WTC11 (cell line): ENCODE data around the gene IRX2. TPM values are rescaled to one million over a fixed set of nuclear protein-coding genes. Genes with fewer than 3 reads are reported as not detected.

Source experiments
- ATAC-seq: fragments of 200-7000 bp; cut with Tn5 transposase; 2 replicates; pipeline ENCODE4 v1.10.0; 2021; ENCODE audit warnings: mild to moderate bottlenecking, moderate library complexity
- CTCF ChIA-PET: fragments of 300-600 bp; sonication (Branson Sonifier 250); formaldehyde crosslinking; loops from one replicate; lab custom pipeline; 2021; ENCODE audit warnings: antibody characterized with exemption; lab: Charles Lee
- POLR2A ChIA-PET: fragments of 350-600 bp; sonication (Branson Sonifier 250); formaldehyde crosslinking; loops from one replicate; lab custom pipeline; 2021; ENCODE audit warnings: antibody characterized with exemption; lab: Charles Lee
- DNase-seq: peaks from one replicate; pipeline ENCODE4 v3.0.0; 2021; ENCODE audit warnings: low spot score
- H3K27ac Mint-ChIP-seq: 2 replicates; pipeline ENCODE4 v1.8.0; 2021; ENCODE audit warnings: mixed read lengths
- H3K27me3 Mint-ChIP-seq: 2 replicates; pipeline ENCODE4 v1.8.0; 2021; ENCODE audit warnings: low read depth, mild to moderate bottlenecking, moderate library complexity, mixed read lengths
- H3K36me3 Mint-ChIP-seq: 2 replicates; pipeline ENCODE4 v1.8.0; 2021; ENCODE audit warnings: mixed read lengths
- H3K4me1 Mint-ChIP-seq: 2 replicates; pipeline ENCODE4 v1.8.0; 2022; ENCODE audit warnings: mixed read lengths
- H3K4me3 Mint-ChIP-seq: 2 replicates; pipeline ENCODE4 v1.8.0; 2021; ENCODE audit warnings: mild to moderate bottlenecking, moderate library complexity, mixed read lengths
- H3K9me3 Mint-ChIP-seq: 2 replicates; pipeline ENCODE4 v1.8.0; 2021; ENCODE audit warnings: mixed read lengths
- CREM ChIP-seq: sonication (generic); formaldehyde crosslinking; IDR thresholded peaks from 2 replicates; pipeline ENCODE4 v1.8.1; 2022; ENCODE audit warnings: mild to moderate bottlenecking, missing genetic modification reagents, moderate library complexity
- TCF7 ChIP-seq: sonication (generic); formaldehyde crosslinking; IDR thresholded peaks from 2 replicates; pipeline ENCODE4 v1.8.0; 2022; ENCODE audit warnings: mild to moderate bottlenecking, low read depth, missing genetic modification reagents, moderate library complexity
- ZNF416 ChIP-seq: fragments of 250-450 bp; sonication (Bioruptor Pico); IDR thresholded peaks from 2 replicates; pipeline ENCODE4 v1.9.0; 2021; ENCODE audit warnings: mild to moderate bottlenecking, inconsistent platforms
- total RNA-seq: library from RNA; stranded (reverse); gene quantifications from 3 replicates; pipeline ENCODE4 v1.2.3, GENCODE V29; 2021
- TF ChIP-seq, protein P1 (sequence below): sonication (generic); formaldehyde crosslinking; IDR thresholded peaks from 2 replicates; pipeline ENCODE4 v1.8.1; 2022; ENCODE audit warnings: mild to moderate bottlenecking, moderate library complexity, missing genetic modification reagents
- TF ChIP-seq, protein P2 (sequence below): fragments of 250-450 bp; sonication (Bioruptor Pico); IDR thresholded peaks from 2 replicates; pipeline ENCODE4 v1.9.0; 2021; ENCODE audit warnings: mild to moderate bottlenecking
- TF ChIP-seq, protein P3 (sequence below): sonication (generic); formaldehyde crosslinking; IDR thresholded peaks from 2 replicates; pipeline ENCODE4 v1.8.1; 2023; ENCODE audit warnings: mild to moderate bottlenecking, moderate library complexity, missing genetic modification reagents
- TF ChIP-seq, protein P4 (sequence below): sonication (generic); formaldehyde crosslinking; IDR thresholded peaks from 2 replicates; pipeline ENCODE4 v1.8.0; 2023; ENCODE audit warnings: missing genetic modification reagents, mild to moderate bottlenecking, borderline replicate concordance
- TF ChIP-seq, protein P5 (sequence below): sonication (generic); formaldehyde crosslinking; IDR thresholded peaks from 2 replicates; pipeline ENCODE4 v1.8.0; 2022; ENCODE audit warnings: mild to moderate bottlenecking, missing genetic modification reagents
- TF ChIP-seq, protein P6 (sequence below): sonication (generic); formaldehyde crosslinking; IDR thresholded peaks from 2 replicates; pipeline ENCODE4 v1.8.1; 2022; ENCODE audit warnings: missing genetic modification reagents, borderline replicate concordance

The IRX2 gene
- total RNA-seq, 1 experiment from 2014 or later = 63.2 TPM

DNA sequence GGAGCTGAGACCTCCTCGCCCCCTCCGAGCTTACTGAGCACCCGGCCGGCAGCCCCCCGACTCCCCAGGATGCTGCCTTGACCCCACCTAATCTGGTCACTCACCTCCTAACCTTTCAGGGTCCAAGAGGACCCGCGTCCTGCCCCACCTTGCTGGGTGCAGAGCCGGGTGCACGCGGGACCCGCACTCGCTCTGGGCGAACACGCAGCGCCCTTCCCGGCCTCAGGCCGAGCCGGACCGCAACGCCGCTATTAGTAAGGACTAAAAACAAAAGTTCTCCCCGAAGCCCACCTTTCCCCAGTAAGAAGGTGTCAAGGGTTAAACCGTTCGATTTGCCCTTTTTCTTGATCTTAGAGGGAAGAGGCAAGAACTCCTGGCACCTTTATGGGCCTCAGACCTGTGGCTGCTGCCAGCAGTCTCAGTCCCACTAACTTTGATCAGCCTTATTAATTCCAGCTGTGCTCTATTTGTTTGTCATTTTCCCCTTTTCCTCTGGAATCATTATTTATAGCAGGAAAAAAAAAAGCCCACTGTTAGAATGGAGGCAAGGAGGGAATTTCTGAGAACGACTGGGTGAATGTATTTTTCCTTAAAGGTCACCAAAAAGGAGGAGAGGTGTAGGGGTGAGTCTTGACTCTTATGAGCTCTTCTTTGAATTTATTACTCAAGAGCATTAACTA, 10.5 kb downstream of the IRX2 start:
- Mint-ChIP-seq H3K4me3 (peak overlapping the region; percentile 36), H3K27me3 (peaks cover 97% of the 10 kb centered on the region)

DNA sequence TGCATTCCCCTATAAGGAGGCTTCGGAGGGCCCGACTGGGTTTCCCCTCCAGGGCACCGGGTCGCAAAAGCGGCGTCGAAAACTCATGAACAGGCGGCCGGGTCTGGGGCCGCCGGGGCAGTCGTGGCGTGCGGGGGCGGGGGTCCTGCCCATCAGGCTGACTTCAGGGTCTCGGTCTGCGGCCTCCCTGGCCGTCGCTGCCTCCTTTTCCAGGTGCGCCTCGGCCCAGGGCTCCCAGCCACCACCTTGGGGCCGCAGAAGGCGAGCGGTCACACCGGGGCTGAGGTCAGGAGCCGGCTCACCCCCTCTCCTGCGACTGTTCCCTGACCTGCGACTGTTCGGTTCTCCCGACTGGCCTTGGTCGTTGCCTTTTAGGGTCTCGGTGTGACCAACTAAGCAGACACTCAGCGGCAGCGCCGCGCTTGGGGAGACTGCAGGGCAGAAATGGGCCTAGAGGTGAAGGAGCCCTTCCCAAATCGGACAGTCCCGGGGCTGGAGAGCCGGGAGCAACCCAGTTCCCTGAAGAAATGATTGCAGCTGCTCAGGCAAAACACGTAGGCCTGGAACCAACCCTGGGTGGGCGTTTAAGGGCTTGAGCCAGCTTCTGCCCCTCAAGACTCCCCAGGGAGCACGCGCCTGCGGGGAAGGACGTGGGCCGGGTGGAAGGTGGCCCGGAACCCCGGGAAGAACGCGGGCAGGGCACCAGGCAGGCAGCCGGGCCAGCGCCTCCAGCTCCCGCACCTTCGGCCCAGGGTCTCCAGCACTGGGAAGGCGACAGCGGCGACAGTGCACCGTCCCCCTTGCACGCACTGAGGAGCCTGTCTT, 11.2 kb downstream of the IRX2 start:
- H3K27ac Mint-ChIP-seq = no peak overlapping the region
- H3K36me3 Mint-ChIP-seq = peaks cover 7% of the 10 kb centered on the region; the same call in 1 of the 2 replicates
- H3K4me3 Mint-ChIP-seq = peak overlapping the region; percentile 47
- no peaks in the 10 kb centered on the region for H3K9me3 Mint-ChIP-seq
- H3K4me1 Mint-ChIP-seq = peaks cover 57% of the 10 kb centered on the region
- POLR2A ChIA-PET = interaction anchor here (2.2 kb wide), 1 partner anchor 11 kb away, joined by 18 read pairs; the partner anchor contains the start of gene IRX2
- DNase-seq = peak; percentile 52
- H3K27me3 Mint-ChIP-seq = peaks cover 93% of the 10 kb centered on the region
- TF ChIP-seq, protein P1, sequence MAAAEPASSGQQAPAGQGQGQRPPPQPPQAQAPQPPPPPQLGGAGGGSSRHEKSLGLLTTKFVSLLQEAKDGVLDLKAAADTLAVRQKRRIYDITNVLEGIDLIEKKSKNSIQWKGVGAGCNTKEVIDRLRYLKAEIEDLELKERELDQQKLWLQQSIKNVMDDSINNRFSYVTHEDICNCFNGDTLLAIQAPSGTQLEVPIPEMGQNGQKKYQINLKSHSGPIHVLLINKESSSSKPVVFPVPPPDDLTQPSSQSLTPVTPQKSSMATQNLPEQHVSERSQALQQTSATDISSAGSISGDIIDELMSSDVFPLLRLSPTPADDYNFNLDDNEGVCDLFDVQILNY (CRISPR knock-in tag) = peak; percentile 28; the same call in 1 of the 2 replicates
- no peak for TF ChIP-seq TCF7
- ATAC-seq = peak; percentile 18
- CTCF ChIA-PET = interaction anchor here (1.1 kb wide), 1 partner anchor 14 kb away, joined by 3 read pairs; no protein-coding TSS in a partner anchor

More for the DNA sequence above, 10.5 kb downstream of the IRX2 start:
- no peaks in the 10 kb centered on the region for H3K9me3 Mint-ChIP-seq
- DNase-seq (no peak), ATAC-seq (peak; percentile 1; the same call in 1 of the 2 replicates)
- ChIA-PET CTCF (no interaction called here), POLR2A (interaction anchor here (2.2 kb wide), 1 partner anchor 10 kb away, joined by 18 read pairs; the partner anchor contains the start of gene IRX2)
- TF ChIP-seq ZNF416 (CRISPR knock-in tag) = 0 out of 2 replicates have a peak, but pooled peaks have one; percentile 15
- TF ChIP-seq, protein P2, sequence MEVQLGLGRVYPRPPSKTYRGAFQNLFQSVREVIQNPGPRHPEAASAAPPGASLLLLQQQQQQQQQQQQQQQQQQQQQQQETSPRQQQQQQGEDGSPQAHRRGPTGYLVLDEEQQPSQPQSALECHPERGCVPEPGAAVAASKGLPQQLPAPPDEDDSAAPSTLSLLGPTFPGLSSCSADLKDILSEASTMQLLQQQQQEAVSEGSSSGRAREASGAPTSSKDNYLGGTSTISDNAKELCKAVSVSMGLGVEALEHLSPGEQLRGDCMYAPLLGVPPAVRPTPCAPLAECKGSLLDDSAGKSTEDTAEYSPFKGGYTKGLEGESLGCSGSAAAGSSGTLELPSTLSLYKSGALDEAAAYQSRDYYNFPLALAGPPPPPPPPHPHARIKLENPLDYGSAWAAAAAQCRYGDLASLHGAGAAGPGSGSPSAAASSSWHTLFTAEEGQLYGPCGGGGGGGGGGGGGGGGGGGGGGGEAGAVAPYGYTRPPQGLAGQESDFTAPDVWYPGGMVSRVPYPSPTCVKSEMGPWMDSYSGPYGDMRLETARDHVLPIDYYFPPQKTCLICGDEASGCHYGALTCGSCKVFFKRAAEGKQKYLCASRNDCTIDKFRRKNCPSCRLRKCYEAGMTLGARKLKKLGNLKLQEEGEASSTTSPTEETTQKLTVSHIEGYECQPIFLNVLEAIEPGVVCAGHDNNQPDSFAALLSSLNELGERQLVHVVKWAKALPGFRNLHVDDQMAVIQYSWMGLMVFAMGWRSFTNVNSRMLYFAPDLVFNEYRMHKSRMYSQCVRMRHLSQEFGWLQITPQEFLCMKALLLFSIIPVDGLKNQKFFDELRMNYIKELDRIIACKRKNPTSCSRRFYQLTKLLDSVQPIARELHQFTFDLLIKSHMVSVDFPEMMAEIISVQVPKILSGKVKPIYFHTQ (CRISPR knock-in tag) = no peak
- peaks cover 64% of the 10 kb centered on the region for H3K4me1 Mint-ChIP-seq
- H3K36me3 Mint-ChIP-seq = peaks cover 13% of the 10 kb centered on the region
- H3K27ac Mint-ChIP-seq = no peak overlapping the region

DNA sequence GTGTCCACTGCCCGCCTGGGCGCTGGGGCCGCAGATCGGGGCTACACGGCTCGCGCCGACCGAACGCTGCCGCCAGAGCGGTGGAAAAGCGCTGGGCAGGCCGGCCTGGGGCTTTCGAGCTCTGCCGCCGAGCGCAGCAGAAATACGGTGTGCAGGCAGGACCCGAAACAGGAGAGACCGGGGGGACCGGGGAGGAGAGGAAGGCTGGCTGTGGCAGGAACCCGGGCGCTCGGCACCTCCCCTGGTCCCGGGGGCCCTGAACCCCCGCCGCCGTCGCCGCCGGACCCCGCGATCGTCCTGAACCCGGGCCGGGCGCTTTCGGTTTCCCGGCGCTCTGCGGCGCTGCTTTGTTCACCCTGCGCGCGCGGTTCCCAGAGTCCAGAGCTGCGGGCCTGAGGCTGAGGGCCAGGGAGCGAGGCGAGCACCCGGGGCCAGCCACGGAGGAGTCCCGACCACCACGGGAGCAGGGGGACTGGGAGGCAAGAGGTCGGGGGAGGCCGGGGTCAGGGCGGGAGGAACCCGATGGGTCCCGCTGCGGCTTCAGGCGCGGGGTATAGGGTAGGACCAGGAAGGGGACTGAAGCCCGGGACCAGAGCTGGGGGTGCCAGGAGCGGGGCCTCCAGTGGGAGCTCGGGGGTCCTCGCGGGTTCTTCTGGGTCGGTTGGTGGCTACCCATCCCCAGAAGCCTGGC, 12.0 kb downstream of the IRX2 start:
- no peaks in the 10 kb centered on the region for H3K9me3 Mint-ChIP-seq
- H3K36me3 Mint-ChIP-seq = peaks cover 4% of the 10 kb centered on the region; the same call in 1 of the 2 replicates
- peaks cover 49% of the 10 kb centered on the region for H3K4me1 Mint-ChIP-seq
- H3K27ac Mint-ChIP-seq = no peak overlapping the region
- peak overlapping the region; percentile 55 for H3K4me3 Mint-ChIP-seq
- DNase-seq = peak; percentile 38
- ATAC-seq = peak; percentile 12
- peaks cover 91% of the 10 kb centered on the region for H3K27me3 Mint-ChIP-seq
- ChIA-PET POLR2A (interaction anchor here (2.2 kb wide), 1 partner anchor 11 kb away, joined by 18 read pairs; the partner anchor contains the start of gene IRX2), CTCF (interaction anchor here (0.7 to 1.2 kb wide), 4 partner anchors 10 to 1450 kb away, joined by 3 to 4 read pairs (median 3); no protein-coding TSS in a partner anchor)
- TF ChIP-seq, protein P3, sequence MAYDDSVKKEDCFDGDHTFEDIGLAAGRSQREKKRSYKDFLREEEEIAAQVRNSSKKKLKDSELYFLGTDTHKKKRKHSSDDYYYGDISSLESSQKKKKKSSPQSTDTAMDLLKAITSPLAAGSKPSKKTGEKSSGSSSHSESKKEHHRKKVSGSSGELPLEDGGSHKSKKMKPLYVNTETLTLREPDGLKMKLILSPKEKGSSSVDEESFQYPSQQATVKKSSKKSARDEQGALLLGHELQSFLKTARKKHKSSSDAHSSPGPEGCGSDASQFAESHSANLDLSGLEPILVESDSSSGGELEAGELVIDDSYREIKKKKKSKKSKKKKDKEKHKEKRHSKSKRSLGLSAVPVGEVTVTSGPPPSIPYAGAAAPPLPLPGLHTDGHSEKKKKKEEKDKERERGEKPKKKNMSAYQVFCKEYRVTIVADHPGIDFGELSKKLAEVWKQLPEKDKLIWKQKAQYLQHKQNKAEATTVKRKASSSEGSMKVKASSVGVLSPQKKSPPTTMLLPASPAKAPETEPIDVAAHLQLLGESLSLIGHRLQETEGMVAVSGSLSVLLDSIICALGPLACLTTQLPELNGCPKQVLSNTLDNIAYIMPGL = 0 out of 2 replicates have a peak, but pooled peaks have one; percentile 28
- TF ChIP-seq, protein P4, sequence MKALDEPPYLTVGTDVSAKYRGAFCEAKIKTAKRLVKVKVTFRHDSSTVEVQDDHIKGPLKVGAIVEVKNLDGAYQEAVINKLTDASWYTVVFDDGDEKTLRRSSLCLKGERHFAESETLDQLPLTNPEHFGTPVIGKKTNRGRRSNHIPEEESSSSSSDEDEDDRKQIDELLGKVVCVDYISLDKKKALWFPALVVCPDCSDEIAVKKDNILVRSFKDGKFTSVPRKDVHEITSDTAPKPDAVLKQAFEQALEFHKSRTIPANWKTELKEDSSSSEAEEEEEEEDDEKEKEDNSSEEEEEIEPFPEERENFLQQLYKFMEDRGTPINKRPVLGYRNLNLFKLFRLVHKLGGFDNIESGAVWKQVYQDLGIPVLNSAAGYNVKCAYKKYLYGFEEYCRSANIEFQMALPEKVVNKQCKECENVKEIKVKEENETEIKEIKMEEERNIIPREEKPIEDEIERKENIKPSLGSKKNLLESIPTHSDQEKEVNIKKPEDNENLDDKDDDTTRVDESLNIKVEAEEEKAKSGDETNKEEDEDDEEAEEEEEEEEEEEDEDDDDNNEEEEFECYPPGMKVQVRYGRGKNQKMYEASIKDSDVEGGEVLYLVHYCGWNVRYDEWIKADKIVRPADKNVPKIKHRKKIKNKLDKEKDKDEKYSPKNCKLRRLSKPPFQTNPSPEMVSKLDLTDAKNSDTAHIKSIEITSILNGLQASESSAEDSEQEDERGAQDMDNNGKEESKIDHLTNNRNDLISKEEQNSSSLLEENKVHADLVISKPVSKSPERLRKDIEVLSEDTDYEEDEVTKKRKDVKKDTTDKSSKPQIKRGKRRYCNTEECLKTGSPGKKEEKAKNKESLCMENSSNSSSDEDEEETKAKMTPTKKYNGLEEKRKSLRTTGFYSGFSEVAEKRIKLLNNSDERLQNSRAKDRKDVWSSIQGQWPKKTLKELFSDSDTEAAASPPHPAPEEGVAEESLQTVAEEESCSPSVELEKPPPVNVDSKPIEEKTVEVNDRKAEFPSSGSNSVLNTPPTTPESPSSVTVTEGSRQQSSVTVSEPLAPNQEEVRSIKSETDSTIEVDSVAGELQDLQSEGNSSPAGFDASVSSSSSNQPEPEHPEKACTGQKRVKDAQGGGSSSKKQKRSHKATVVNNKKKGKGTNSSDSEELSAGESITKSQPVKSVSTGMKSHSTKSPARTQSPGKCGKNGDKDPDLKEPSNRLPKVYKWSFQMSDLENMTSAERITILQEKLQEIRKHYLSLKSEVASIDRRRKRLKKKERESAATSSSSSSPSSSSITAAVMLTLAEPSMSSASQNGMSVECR (CRISPR knock-in tag) = 0 out of 2 replicates have a peak, but pooled peaks have one; percentile 18
- TF ChIP-seq, protein P5, sequence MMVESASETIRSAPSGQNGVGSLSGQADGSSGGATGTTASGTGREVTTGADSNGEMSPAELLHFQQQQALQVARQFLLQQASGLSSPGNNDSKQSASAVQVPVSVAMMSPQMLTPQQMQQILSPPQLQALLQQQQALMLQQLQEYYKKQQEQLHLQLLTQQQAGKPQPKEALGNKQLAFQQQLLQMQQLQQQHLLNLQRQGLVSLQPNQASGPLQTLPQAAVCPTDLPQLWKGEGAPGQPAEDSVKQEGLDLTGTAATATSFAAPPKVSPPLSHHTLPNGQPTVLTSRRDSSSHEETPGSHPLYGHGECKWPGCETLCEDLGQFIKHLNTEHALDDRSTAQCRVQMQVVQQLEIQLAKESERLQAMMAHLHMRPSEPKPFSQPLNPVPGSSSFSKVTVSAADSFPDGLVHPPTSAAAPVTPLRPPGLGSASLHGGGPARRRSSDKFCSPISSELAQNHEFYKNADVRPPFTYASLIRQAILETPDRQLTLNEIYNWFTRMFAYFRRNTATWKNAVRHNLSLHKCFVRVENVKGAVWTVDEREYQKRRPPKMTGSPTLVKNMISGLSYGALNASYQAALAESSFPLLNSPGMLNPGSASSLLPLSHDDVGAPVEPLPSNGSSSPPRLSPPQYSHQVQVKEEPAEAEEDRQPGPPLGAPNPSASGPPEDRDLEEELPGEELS (CRISPR knock-in tag) = no peak
- no peak for TF ChIP-seq CREM (CRISPR knock-in tag)
- TF ChIP-seq, protein P6, sequence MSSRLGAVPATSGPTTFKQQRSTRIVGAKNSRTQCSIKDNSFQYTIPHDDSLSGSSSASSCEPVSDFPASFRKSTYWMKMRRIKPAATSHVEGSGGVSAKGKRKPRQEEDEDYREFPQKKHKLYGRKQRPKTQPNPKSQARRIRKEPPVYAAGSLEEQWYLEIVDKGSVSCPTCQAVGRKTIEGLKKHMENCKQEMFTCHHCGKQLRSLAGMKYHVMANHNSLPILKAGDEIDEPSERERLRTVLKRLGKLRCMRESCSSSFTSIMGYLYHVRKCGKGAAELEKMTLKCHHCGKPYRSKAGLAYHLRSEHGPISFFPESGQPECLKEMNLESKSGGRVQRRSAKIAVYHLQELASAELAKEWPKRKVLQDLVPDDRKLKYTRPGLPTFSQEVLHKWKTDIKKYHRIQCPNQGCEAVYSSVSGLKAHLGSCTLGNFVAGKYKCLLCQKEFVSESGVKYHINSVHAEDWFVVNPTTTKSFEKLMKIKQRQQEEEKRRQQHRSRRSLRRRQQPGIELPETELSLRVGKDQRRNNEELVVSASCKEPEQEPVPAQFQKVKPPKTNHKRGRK = no peak
